Breast epithelium (tissue), 4 donors: Measurements from ENCODE around the gene CARD9. TPM values are rescaled to one million over a fixed set of nuclear protein-coding genes. Genes with fewer than 3 reads are reported as not detected.
"Not testable (repeated sequence)": the region's sequence is repeated elsewhere in the genome, so short reads cannot be mapped to it uniquely, and the experiment has no call there.

ENCODE experiments used
- DNase-seq, 2 donors: peaks; one replicate each; pipeline ENCODE4 v3.0.0-alpha.2; 2019; ENCODE audit warnings: low spot score in 2 of 2
- H3K27ac ChIP-seq, 2 donors: fragments of 200-600 bp; sonication (generic) in 1 of 2; one replicate each; pipeline ENCODE4 v1.5.1; 2016 to 2019; ENCODE audit warnings: mild to moderate bottlenecking in 1 of 2
- H3K27me3 ChIP-seq, 2 donors: fragments of 200-600 bp; sonication (generic) in 1 of 2; one replicate each; pipeline versions ENCODE4 v1.5.1 to v1.6.0; 2017 to 2019; ENCODE audit warnings: control low read depth in 1 of 2, mild to moderate bottlenecking in 1 of 2
- H3K36me3 ChIP-seq: fragments of 200-600 bp; one replicate; pipeline ENCODE4 v1.5.1; 2019
- H3K4me1 ChIP-seq, 2 donors: fragments of 200-600 bp; sonication (generic); one replicate each; pipeline ENCODE4 v1.5.1; 2016 to 2019; ENCODE audit warnings: control low read depth in 1 of 2
- H3K4me3 ChIP-seq, 3 donors: fragments of 200-600 bp; sonication (generic); 1 replicate in 2 of 3; 2 replicates in 1 of 3; pipeline ENCODE4 v1.5.1; 2016 to 2019; ENCODE audit warnings: mild to moderate bottlenecking in 3 of 3, moderate library complexity in 2 of 3
- H3K9me3 ChIP-seq, 2 donors: fragments of 200-600 bp; sonication (generic) in 1 of 2; one replicate each; pipeline ENCODE4 v1.5.1; 2016 to 2019; ENCODE audit warnings: control low read depth in 1 of 2
- POLR2A ChIP-seq: fragments of 450-650 bp; IDR thresholded peaks from one replicate; pipeline ENCODE4 v1.6.1; 2016; ENCODE audit warnings: antibody characterized with exemption, mild to moderate bottlenecking, moderate library complexity
- POLR2AphosphoS5 ChIP-seq, 3 donors: sonication (generic); formaldehyde crosslinking; IDR thresholded peaks; one replicate each; pipeline ENCODE4 v1.6.1; 2017; ENCODE audit warnings: antibody characterized with exemption in 3 of 3
- intact Hi-C: fragments of 100-400 bp; cut with DNase I; formaldehyde crosslinking; loops from one replicate; pipeline ENCODE4 v1.15.1; 2023; ENCODE audit warnings: low total_unique reads
- total RNA-seq, 3 donors: library from RNA; depleted of rRNA; stranded (reverse); fragments of >200 nt; gene quantifications; one replicate each; pipeline ENCODE4 v1.1.0, GENCODE V29; 2016
- TF ChIP-seq, protein P1 (sequence below), 3 donors: fragments of 450-650 bp; IDR thresholded peaks; one replicate each; pipeline ENCODE4 v1.5.1; 2016 to 2017; ENCODE audit warnings: antibody characterized with exemption in 3 of 3, mild to moderate bottlenecking in 3 of 3, moderate library complexity in 3 of 3

Gene CARD9
- total RNA-seq, 3 donors from 2014 or later, result 3.0 to 7.6 (median 3.3) TPM

DNA sequence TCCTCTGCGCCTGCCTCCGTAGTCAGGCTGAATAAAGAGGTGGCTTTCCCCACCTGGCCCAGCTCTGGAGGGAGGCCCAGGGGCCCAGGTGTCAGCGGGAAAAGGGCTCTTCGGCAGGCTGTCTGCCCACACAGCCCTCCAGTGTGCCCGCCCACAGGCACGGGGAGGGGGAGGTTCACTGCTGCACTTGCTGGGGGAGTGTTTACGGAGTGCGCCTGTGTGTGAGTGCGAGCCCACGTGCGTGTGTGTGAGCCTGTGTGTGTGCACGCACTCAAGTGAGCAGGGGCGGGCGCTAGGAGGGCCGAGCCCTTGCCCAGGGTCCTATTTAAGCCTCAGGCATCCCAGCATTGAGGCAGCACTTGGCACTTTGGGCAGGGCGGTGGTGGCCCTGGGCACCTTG is 20.8 kb downstream of the CARD9 start:
- intact Hi-C loops, result no loop called here
- Histone ChIP-seq H3K4me1 (no peaks in the 10 kb centered on the region), H3K27me3 (no peaks in the 10 kb centered on the region), H3K4me3 (peak overlapping the region in 1 of 3 donors; percentile 31), H3K9me3 (no peaks in the 10 kb centered on the region), H3K36me3 (no peaks in the 10 kb centered on the region), H3K27ac (no peak overlapping the region)
- no peak for TF ChIP-seq POLR2A
- no peak for TF ChIP-seq POLR2AphosphoS5 (IDR thresholded peaks at IDR 0.05)
- TF ChIP-seq, protein P1, sequence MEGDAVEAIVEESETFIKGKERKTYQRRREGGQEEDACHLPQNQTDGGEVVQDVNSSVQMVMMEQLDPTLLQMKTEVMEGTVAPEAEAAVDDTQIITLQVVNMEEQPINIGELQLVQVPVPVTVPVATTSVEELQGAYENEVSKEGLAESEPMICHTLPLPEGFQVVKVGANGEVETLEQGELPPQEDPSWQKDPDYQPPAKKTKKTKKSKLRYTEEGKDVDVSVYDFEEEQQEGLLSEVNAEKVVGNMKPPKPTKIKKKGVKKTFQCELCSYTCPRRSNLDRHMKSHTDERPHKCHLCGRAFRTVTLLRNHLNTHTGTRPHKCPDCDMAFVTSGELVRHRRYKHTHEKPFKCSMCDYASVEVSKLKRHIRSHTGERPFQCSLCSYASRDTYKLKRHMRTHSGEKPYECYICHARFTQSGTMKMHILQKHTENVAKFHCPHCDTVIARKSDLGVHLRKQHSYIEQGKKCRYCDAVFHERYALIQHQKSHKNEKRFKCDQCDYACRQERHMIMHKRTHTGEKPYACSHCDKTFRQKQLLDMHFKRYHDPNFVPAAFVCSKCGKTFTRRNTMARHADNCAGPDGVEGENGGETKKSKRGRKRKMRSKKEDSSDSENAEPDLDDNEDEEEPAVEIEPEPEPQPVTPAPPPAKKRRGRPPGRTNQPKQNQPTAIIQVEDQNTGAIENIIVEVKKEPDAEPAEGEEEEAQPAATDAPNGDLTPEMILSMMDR (IDR thresholded peaks at IDR 0.05), result no peak
- no peak for DNase-seq

DNA sequence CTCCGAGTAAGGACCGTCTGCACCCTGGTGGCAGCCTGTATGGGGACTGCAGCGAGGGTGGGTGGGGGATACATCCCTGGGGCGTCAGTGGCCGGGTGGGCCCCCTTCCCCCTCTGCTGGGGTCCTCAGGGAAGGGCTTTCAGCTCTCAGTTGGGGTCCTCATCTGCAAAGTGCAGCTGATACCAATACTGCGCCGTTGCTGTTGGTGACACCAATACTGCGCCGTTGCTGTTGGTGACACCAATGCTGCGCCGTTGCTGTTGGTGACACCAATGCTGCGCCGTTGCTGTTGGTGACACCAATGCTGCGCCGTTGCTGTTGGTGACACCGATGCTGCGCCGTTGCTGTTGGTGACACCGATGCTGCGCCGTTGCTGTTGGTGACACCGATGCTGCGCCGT is 21.6 kb downstream of the CARD9 start:
- intact Hi-C loops, H3K27ac ChIP-seq, H3K36me3 ChIP-seq, H3K4me1 ChIP-seq, H3K9me3 ChIP-seq, H3K27me3 ChIP-seq, DNase-seq: not testable (repeated sequence)
- peak overlapping the region in 1 of 3 donors; percentile 22 for H3K4me3 ChIP-seq

DNA sequence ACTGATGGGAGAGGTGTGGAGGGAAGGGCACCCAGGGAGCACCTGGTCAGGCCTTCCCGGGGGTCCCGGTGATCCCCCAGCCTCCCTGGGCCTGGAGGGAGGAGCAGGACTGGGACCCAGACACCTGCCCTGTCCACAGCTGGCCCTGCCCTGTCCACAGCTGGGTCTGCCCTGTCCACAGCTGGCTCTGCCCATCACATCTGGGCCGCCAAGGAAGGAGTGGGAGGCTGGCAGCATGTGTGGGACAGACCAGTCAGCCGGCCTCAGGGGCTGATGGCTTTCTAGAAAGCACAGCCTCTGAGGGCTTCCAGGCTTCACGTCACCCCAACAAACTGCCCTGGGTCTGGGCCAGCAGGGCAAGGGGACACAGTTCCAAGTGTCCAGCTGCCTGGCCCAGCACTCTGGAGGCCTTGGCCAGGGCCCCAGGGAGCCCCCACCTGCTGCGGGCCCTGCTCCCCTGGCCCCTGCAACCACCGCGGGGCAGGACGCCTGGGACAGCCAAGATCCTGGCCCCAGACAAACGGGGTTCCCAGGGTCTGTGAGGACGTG is 22.1 kb downstream of the CARD9 start:
- TF ChIP-seq POLR2AphosphoS5 (IDR thresholded peaks at IDR 0.05) (no peak), POLR2A (no peak)
- TF ChIP-seq, protein P1 (IDR thresholded peaks at IDR 0.05), result no peak
- intact Hi-C loops, result no loop called here
- Histone ChIP-seq H3K27ac (no peak overlapping the region), H3K27me3 (no peaks in the 10 kb centered on the region), H3K4me3 (peak overlapping the region in 1 of 3 donors; percentile 22), H3K4me1 (no peaks in the 10 kb centered on the region), H3K36me3 (no peaks in the 10 kb centered on the region), H3K9me3 (no peaks in the 10 kb centered on the region)
- no peak for DNase-seq

DNA sequence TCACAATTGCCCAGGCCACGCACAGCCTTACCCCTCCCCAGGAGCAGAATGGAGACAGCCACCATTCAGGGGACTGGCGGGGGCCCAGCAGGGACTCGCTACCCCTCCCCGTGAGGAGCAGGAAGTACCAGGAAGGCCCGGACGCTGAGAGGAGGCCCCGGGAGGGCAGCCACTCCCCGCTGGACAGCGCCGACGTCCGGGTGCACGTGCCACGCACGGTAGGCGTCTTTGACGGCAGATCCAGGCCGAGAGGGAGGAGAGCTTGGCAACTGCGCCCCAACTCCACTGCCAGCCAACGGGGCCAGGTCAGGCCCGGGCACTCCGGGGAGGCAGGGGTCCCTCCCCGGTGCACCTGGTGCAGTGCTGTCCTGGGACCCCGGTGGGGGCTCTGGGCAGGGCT is 23.9 kb downstream of the CARD9 start:
- Histone ChIP-seq H3K36me3 (no peaks in the 10 kb centered on the region), H3K4me1 (peaks cover 8 to 9% of the 10 kb centered on the region in 2 donors), H3K9me3 (no peaks in the 10 kb centered on the region), H3K4me3 (no peak overlapping the region), H3K27me3 (no peaks in the 10 kb centered on the region), H3K27ac (no peak overlapping the region)
- TF ChIP-seq POLR2A (no peak), POLR2AphosphoS5 (IDR thresholded peaks at IDR 0.05) (no peak)
- TF ChIP-seq, protein P1 (IDR thresholded peaks at IDR 0.05), result no peak
- DNase-seq, result no peak
- intact Hi-C loops, result no loop called here

DNA sequence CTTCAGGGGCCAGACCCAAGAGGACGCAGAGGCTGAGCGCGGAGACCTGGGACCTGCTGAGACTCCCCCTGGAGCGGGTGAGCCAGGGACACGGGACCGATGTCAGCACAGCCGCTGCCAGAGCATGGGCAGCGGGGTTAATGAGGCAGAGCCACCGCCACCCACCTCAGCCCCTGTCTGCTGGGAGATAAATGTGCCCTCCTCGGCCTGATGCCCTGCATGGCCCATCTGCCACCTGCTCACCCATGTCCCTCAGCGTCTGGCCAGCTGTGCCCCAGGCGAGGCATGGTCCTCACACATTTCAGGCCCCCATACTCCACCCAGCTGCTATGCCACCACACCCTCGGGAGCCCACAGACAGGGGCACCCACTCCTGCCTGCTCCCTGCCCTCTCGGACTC is 24.8 kb downstream of the CARD9 start:
- Histone ChIP-seq H3K4me1 (peaks cover 8 to 9% of the 10 kb centered on the region in 2 donors), H3K9me3 (no peaks in the 10 kb centered on the region), H3K4me3 (no peak overlapping the region), H3K27ac (no peak overlapping the region), H3K27me3 (no peaks in the 10 kb centered on the region), H3K36me3 (no peaks in the 10 kb centered on the region)
- no peak for DNase-seq
- TF ChIP-seq POLR2A (no peak), POLR2AphosphoS5 (IDR thresholded peaks at IDR 0.05) (no peak)
- TF ChIP-seq, protein P1 (IDR thresholded peaks at IDR 0.05), result no peak
- intact Hi-C loops, result no loop called here
